Activated CD4-positive, alpha-beta T cell treated with anti-CD3 and anti-CD28 coated beads, Interleukin-2, amount 10 ng/mL, durations not matched to agents 24 days and 14 days (primary cell): ENCODE measurements around the gene IL4R. TPM values are rescaled to one million over a fixed set of nuclear protein-coding genes. Genes with fewer than 3 reads are reported as not detected.
"Not testable (repeated sequence)": the region's sequence is repeated elsewhere in the genome, so short reads cannot be mapped to it uniquely, and the experiment has no call there.

Experiments
- DNase-seq: peaks from one replicate; pipeline ENCODE4 v3.0.0; 2022
- H3K27ac Mint-ChIP-seq: one replicate; pipeline ENCODE4 v1.8.0; 2022; ENCODE audit warnings: mild to moderate bottlenecking, mixed read lengths
- H3K27me3 Mint-ChIP-seq: one replicate; pipeline ENCODE4 v1.8.0; 2022; ENCODE audit warnings: mixed read lengths
- H3K36me3 Mint-ChIP-seq: one replicate; pipeline ENCODE4 v1.8.0; 2022; ENCODE audit warnings: low read depth, mild to moderate bottlenecking, mixed read lengths
- H3K4me1 Mint-ChIP-seq: one replicate; pipeline ENCODE4 v1.8.0; 2021; ENCODE audit warnings: mixed read lengths
- H3K4me3 Mint-ChIP-seq: one replicate; pipeline ENCODE4 v1.8.0; 2022; ENCODE audit warnings: mild to moderate bottlenecking, moderate library complexity, mixed read lengths
- H3K9me3 Mint-ChIP-seq: one replicate; pipeline ENCODE4 v1.8.0; 2021; ENCODE audit warnings: mixed read lengths
- intact Hi-C: fragments of 100-400 bp; cut with micrococcal nuclease; formaldehyde crosslinking; loops from one replicate; pipeline ENCODE4 v1.15.1; 2023
- total RNA-seq: library from RNA; stranded (reverse); gene quantifications from 2 replicates; pipeline ENCODE4 v1.2.3, GENCODE V29; 2022

Gene IL4R
- 345 and 375 TPM in 2 replicates for total RNA-seq

DNA sequence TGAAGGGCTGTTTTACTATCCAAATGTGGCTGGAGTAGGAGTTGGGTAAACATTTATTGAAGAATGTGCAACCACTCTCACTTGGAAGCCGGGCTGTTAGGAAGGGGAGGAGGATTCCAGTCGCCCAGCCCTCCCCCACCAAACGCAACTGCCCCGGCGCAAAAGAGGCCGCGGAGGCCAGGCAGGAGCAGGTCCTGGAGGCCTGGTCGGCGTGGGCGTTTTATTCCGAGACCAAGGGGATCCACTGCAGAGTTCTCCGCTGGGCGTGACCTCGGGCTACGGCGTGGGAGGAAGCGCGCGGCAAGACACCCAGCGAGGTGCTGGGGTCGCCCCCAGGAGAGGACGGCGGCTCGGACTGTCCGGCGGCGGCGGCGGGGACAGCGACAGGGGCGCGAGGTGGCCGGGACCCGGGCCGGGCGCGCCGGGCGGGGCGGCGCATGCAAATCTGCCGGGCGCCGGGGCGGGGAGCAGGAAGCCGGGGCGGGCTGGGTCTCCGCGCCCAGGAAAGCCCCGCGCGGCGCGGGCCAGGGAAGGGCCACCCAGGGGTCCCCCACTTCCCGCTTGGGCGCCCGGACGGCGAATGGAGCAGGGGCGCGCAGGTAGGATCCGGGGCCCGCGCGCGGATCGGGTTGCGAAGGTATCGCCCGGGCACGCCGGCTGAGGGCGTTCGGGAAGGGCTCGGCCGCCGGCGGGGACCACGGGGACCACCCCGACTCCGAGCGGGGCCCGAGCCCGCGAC is at the start of gene IL4R:
Gene IL4R, plus strand, starts transcription at position 553 of the 739 bp plus-strand sequence. CDS start 26,230 bp downstream, outside the sequence.
- no peaks in the 10 kb centered on the region for H3K9me3 Mint-ChIP-seq
- no peaks in the 10 kb centered on the region for H3K27me3 Mint-ChIP-seq
- intact Hi-C loops, result loop anchor here (1.0 kb wide), 3 partner anchors 39 to 134 kb away; no protein-coding TSS in a partner anchor
- H3K4me1 Mint-ChIP-seq, result peaks cover 48% of the 10 kb centered on the region
- peak; percentile 93 for DNase-seq
- peak within 1 kb of the TSS; percentile 100 for H3K4me3 Mint-ChIP-seq
- H3K27ac Mint-ChIP-seq, result peak within 1 kb of the TSS; percentile 96
- peaks cover 42% of the 10 kb centered on the region for H3K36me3 Mint-ChIP-seq

DNA sequence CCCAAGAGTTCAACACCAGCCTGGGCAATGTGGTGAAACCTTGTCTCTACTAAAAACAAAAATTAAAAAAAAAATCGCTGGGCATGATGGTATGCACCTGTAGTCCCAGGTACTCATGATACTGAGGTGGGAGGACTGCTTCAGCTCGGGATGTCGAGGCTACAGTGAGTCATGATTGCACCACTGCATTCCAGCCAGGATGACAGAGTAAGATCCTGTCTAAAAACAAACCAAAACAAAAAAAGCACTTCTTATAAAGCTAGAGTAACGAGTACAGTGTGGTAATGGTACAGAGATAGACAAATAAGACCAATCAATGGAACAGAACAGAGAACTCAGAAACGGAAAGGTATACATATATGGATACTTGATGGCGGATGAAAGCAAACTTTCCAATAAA is 49.6 kb upstream of the IL4R start:
- H3K27me3 Mint-ChIP-seq, result no peaks in the 10 kb centered on the region
- H3K9me3 Mint-ChIP-seq, result peaks cover 4% of the 10 kb centered on the region
- H3K27ac Mint-ChIP-seq, result peak overlapping the region; percentile 51
- H3K36me3 Mint-ChIP-seq, result peaks cover 59% of the 10 kb centered on the region
- H3K4me1 Mint-ChIP-seq, result peaks cover 56% of the 10 kb centered on the region
- no peak for DNase-seq
- no peak overlapping the region for H3K4me3 Mint-ChIP-seq
- intact Hi-C loops, result no loop called here

GRCh38 chr16:27265982-27266381 is 47.8 kb upstream of the IL4R start:
- Mint-ChIP-seq H3K9me3 (peaks cover 4% of the 10 kb centered on the region), H3K4me3 (peak overlapping the region; percentile 9), H3K4me1 (peaks cover 67% of the 10 kb centered on the region), H3K27ac (peak overlapping the region; percentile 27), H3K27me3 (no peaks in the 10 kb centered on the region), H3K36me3 (peaks cover 55% of the 10 kb centered on the region)
- no peak for DNase-seq
- intact Hi-C loops, result no loop called here

- no peak for DNase-seq
- peaks cover 56% of the 10 kb centered on the region for H3K36me3 Mint-ChIP-seq
- H3K9me3 Mint-ChIP-seq, result peaks cover 10% of the 10 kb centered on the region
- H3K4me3 Mint-ChIP-seq, result peak overlapping the region; percentile 98
- H3K4me1 Mint-ChIP-seq, result peaks cover 71% of the 10 kb centered on the region
- intact Hi-C loops, result no loop called here
- H3K27me3 Mint-ChIP-seq, result no peaks in the 10 kb centered on the region
- H3K27ac Mint-ChIP-seq, result peak overlapping the region; percentile 71
Measured at GRCh38 chr16:27267037-27267677, 46.6 kb upstream of the IL4R start.

DNA sequence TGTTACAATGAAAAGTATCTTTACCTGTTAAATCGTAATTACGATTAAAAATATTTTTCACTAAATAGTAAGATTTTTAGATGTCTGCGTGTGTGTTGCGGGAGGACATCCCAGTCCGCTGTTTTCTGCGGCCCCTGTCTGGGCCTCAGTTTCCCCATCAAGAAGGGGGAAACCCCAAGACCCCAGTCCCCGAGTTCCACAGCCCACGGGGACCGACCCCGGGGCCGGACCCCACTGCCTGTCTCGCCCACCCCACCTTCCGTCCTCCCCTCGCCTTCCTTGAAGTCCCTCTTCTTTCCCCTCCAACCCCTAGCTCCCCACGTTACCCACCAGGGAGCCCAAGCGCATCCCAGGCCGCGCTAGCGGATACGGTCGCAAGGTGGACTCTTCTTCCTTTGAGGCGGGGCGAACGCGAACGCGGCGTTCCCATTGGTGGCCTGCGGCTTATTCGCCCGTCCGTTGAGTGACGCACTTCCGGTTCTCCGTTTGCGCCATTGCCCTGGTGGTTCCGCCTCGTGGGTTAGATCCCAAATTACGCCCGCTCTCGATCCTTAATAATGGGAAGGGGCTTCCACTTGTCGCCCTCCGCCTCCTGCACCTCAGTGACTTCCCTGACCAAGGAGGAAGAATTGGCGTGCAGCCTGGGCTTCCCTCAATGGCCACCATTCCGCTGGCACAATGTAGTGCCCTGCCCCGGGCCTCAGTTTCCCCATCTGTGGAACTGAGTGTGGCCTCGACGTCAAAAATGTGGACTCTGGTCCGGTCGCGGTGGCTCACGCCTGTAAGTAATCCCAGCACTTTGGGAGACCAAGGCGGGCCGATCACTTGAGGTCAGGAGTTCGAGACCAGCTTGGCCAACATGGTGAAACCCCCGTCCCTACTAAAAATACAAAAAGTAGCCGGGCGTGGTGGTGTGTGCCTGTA is 45.1 kb upstream of the IL4R start, which contains the start of gene NSMCE1:
Gene NSMCE1, minus strand, starts transcription at position 397 of the 924 bp plus-strand sequence. CDS start 11,202 bp downstream, outside the sequence.
- intact Hi-C loops, result loop anchor here (1.0 kb wide), 2 partner anchors 14 to 33 kb away; no protein-coding TSS in a partner anchor
- H3K27ac Mint-ChIP-seq, result peak within 1 kb of the TSS; percentile 98
- H3K9me3 Mint-ChIP-seq, result peaks cover 8% of the 10 kb centered on the region
- H3K27me3 Mint-ChIP-seq, result no peaks in the 10 kb centered on the region
- H3K4me3 Mint-ChIP-seq, result peak within 1 kb of the TSS; percentile 98
- peaks cover 42% of the 10 kb centered on the region for H3K36me3 Mint-ChIP-seq
- peak; percentile 99 for DNase-seq
- H3K4me1 Mint-ChIP-seq, result peaks cover 70% of the 10 kb centered on the region

- intact Hi-C loops, result no loop called here
- H3K4me3 Mint-ChIP-seq, result peak overlapping the region; percentile 98
- peaks cover 72% of the 10 kb centered on the region for H3K4me1 Mint-ChIP-seq
- DNase-seq, result no peak
- H3K9me3 Mint-ChIP-seq, result peaks cover 8% of the 10 kb centered on the region
- H3K27me3 Mint-ChIP-seq, result no peaks in the 10 kb centered on the region
- H3K36me3 Mint-ChIP-seq, result peaks cover 34% of the 10 kb centered on the region
- peak overlapping the region; percentile 98 for H3K27ac Mint-ChIP-seq
Measured at GRCh38 chr16:27269300-27270150, 44.2 kb upstream of the IL4R start.

- Mint-ChIP-seq H3K4me3 (peak overlapping the region; percentile 98), H3K27me3 (no peaks in the 10 kb centered on the region), H3K9me3 (peaks cover 8% of the 10 kb centered on the region), H3K27ac (peak overlapping the region; percentile 60), H3K36me3 (peaks cover 30% of the 10 kb centered on the region), H3K4me1 (peaks cover 68% of the 10 kb centered on the region)
- intact Hi-C loops, result no loop called here
- no peak for DNase-seq
Measured at GRCh38 chr16:27270349-27270748, 43.4 kb upstream of the IL4R start.

DNA sequence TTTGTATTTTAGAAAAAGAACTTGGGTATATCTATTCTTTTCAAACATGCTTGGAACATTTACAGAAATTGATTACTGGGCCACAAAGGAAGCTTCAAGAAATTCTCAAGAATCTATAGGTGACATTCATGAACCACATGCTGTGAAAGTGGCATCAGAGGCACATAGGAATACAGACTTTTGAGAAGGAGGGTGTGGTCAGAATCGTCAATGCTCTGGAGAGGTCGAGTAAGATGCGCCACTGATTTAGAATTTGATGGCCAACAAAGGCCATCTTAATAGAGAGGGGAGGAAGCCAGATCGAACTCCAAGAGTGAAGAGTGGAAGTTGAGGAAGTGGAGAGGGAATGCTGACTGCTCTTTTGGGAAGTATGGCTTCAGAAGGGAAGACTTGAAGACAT is 41.7 kb upstream of the IL4R start:
- peak overlapping the region; percentile 68 for H3K4me3 Mint-ChIP-seq
- intact Hi-C loops, result no loop called here
- H3K27me3 Mint-ChIP-seq, result no peaks in the 10 kb centered on the region
- H3K27ac Mint-ChIP-seq, result peak overlapping the region; percentile 94
- DNase-seq, result no peak
- H3K36me3 Mint-ChIP-seq, result peaks cover 21% of the 10 kb centered on the region
- H3K4me1 Mint-ChIP-seq, result peaks cover 70% of the 10 kb centered on the region
- H3K9me3 Mint-ChIP-seq, result peaks cover 8% of the 10 kb centered on the region

DNA sequence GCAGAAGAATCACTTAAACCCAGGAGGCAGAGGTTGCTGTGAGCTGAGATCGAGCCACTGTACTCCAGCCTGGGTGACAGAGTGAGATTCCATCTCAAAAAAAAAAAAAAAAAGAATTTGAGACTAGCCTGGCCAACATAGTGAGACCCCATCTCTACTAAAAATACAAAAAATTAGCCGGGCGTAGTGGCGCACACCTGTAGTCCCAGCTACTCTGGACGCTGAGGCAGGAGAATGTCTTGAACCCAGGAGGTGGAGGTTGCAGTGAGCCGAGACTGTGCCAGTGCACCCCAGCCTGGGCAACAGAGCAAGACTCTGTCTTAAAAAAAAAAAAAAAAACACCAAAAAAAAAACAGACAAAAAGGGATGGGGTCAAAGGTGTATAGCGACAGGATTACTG is 41.1 kb upstream of the IL4R start:
- peaks cover 65% of the 10 kb centered on the region for H3K4me1 Mint-ChIP-seq
- H3K9me3 Mint-ChIP-seq, result not testable (repeated sequence)
- peak overlapping the region; percentile 68 for H3K4me3 Mint-ChIP-seq

DNA sequence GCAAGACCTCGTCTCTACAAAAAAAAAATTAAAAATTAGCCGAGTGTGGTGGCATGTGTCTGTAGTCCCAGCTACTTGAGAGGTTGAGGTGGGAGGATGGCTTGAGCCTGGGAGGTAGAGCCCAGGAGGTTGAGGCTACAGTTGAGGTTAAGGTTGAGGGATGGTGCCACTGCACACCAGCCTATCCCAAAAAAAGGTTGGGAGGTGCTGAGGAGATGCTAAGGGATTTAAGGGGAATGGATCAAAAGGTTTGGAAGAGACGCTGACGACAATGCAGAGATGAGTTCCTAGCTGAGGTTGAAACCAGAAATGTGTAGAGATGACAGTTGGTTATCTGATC is 40.5 kb upstream of the IL4R start:
- DNase-seq, result no peak
- peak overlapping the region; percentile 94 for H3K27ac Mint-ChIP-seq
- no peaks in the 10 kb centered on the region for H3K27me3 Mint-ChIP-seq
- peaks cover 61% of the 10 kb centered on the region for H3K4me1 Mint-ChIP-seq
- intact Hi-C loops, result loop anchor here (1.0 kb wide), 1 partner anchor 45 kb away; no protein-coding TSS in a partner anchor
- peak overlapping the region; percentile 68 for H3K4me3 Mint-ChIP-seq
- peaks cover 13% of the 10 kb centered on the region for H3K36me3 Mint-ChIP-seq
- peaks cover 8% of the 10 kb centered on the region for H3K9me3 Mint-ChIP-seq

More for the DNA sequence above, 41.1 kb upstream of the IL4R start:
- peaks cover 17% of the 10 kb centered on the region for H3K36me3 Mint-ChIP-seq
- DNase-seq, H3K27me3 Mint-ChIP-seq: not testable (repeated sequence)
- intact Hi-C loops, result loop anchor here (1.0 kb wide), 1 partner anchor 46 kb away; no protein-coding TSS in a partner anchor
- peak overlapping the region; percentile 94 for H3K27ac Mint-ChIP-seq

DNA sequence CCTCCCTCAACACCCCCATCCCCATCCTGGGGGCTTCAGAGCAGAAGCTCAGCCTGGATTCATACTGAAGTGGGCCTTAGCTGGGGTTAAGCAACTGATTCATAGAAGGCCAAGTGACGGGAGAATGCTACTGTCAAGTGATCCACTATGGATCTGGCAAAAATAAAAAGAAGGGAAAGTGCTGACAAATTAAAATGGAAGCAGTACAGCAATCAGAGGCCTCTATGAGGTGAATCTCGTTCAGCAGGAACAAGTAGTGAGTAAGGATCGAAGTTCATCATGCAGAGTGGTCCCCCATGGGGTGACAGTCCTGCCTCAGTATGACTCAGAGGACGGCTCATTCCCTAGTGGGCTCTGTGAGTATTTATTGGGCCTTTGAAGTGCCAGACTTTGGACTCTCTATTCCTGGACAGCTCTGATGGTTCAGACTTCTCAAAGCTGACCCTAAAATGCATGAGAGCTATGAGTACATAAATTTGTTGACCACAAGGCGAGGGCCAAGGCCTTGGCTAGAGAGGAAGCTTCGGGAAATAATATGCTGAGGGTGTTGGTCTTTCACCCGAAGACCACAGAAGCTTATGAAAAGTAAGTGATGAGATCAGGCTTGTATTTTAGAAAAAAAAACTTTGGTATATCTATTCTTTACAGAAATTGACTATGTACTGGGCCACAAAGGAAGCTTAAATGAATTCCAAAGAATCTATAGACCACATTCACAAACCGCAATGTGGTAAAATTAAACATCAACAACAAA is 39.9 kb upstream of the IL4R start:
- Mint-ChIP-seq H3K4me1 (peaks cover 59% of the 10 kb centered on the region), H3K9me3 (peaks cover 8% of the 10 kb centered on the region), H3K36me3 (peaks cover 11% of the 10 kb centered on the region), H3K27ac (peak overlapping the region; percentile 94), H3K27me3 (no peaks in the 10 kb centered on the region), H3K4me3 (peak overlapping the region; percentile 68)
- peak; percentile 83 for DNase-seq
- intact Hi-C loops, result loop anchor here (1.0 to 2.0 kb wide), 7 partner anchors 8 to 93 kb away; partner anchors contain the start of gene IL4R

DNA sequence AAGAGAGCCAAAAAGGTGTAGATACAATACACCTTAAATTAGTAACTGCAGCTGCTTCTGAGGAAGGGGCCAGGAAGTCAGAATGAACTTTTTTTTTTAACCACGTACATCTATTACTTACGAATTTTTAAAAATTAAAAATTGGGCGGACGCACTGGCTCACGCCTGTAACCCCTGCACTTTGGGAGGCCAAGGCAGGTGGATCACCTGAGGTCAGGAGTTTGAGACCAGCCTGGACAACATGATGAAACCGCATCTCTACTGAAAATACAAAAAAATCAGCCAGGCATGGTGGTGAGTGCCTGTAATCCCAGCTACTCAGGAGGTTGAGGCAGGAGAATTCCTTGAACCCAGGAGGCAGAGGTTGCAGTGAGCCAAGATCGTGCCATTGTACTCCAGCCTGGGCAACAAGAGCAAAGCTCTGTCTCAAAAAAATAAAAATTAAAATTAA is 39.3 kb upstream of the IL4R start:
- peak overlapping the region; percentile 68 for H3K4me3 Mint-ChIP-seq
- peak overlapping the region; percentile 94 for H3K27ac Mint-ChIP-seq
- DNase-seq, result peak; percentile 79
- H3K4me1 Mint-ChIP-seq, result peaks cover 54% of the 10 kb centered on the region
- H3K36me3 Mint-ChIP-seq, result peaks cover 11% of the 10 kb centered on the region
- H3K9me3 Mint-ChIP-seq, H3K27me3 Mint-ChIP-seq: not testable (repeated sequence)
- intact Hi-C loops, result loop anchor here (1.0 to 2.0 kb wide), 6 partner anchors 8 to 92 kb away; partner anchors contain the start of gene IL4R
